Activated effector memory CD4-positive, alpha-beta T cell treated with anti-CD3 and anti-CD28 coated beads, Interleukin-2, amount 50 U/mL, for 16 hours (primary cell): ENCODE results near the gene SLC14A1.
"Not testable (repeated sequence)": the region's sequence is repeated elsewhere in the genome, so short reads cannot be mapped to it uniquely, and the experiment has no call there.

ENCODE experiments used
- DNase-seq: peaks from one replicate; pipeline ENCODE4 v3.0.0-alpha.2; 2020

The SLC14A1 gene

GRCh38 chr18:45724601-45725000 lies 620 bp downstream of the SLC14A1 start:
- DNase-seq, result no peak

GRCh38 chr18:45725336-45725735 lies 1.4 kb downstream of the SLC14A1 start:
- no peak for DNase-seq

- DNase-seq, result no peak
Observed at GRCh38 chr18:45726603-45727002, 2.6 kb downstream of the SLC14A1 start.

GRCh38 chr18:45727068-45727467 lies 3.1 kb downstream of the SLC14A1 start:
- no peak for DNase-seq

GRCh38 chr18:45728336-45729010 lies 4.5 kb downstream of the SLC14A1 start:
- DNase-seq, result no peak

- no peak for DNase-seq
Observed at GRCh38 chr18:45730832-45731575, 7.0 kb downstream of the SLC14A1 start.

GRCh38 chr18:45731716-45732115 lies 7.7 kb downstream of the SLC14A1 start:
- DNase-seq, result no peak

- no peak for DNase-seq
Observed at GRCh38 chr18:45733535-45733934, 9.6 kb downstream of the SLC14A1 start.

GRCh38 chr18:45734505-45734904 lies 10.5 kb downstream of the SLC14A1 start:
- no peak for DNase-seq

- no peak for DNase-seq
Observed at GRCh38 chr18:45734944-45735343, 11.0 kb downstream of the SLC14A1 start.

GRCh38 chr18:45738660-45739059 lies 14.7 kb downstream of the SLC14A1 start:
- no peak for DNase-seq

GRCh38 chr18:45739268-45739667 lies 15.3 kb downstream of the SLC14A1 start:
- DNase-seq, result no peak

GRCh38 chr18:45739848-45740247 lies 15.9 kb downstream of the SLC14A1 start:
- DNase-seq, result no peak

- DNase-seq, result no peak
Observed at GRCh38 chr18:45741056-45741455, 17.1 kb downstream of the SLC14A1 start.

- no peak for DNase-seq
Observed at GRCh38 chr18:45745817-45746461, 22.0 kb downstream of the SLC14A1 start.

- no peak for DNase-seq
Observed at GRCh38 chr18:45748501-45748900, 24.5 kb downstream of the SLC14A1 start.

GRCh38 chr18:45749918-45750689 lies 26.1 kb downstream of the SLC14A1 start:
- DNase-seq, result no peak

- no peak for DNase-seq
Observed at GRCh38 chr18:45751766-45752165, 27.8 kb downstream of the SLC14A1 start.

- no peak for DNase-seq
Observed at GRCh38 chr18:45752681-45753080, 28.7 kb downstream of the SLC14A1 start.

- no peak for DNase-seq
Observed at GRCh38 chr18:45753286-45753685, 29.3 kb downstream of the SLC14A1 start.

- no peak for DNase-seq
Observed at GRCh38 chr18:45755934-45756333, 32.0 kb downstream of the SLC14A1 start.

- DNase-seq, result no peak
Observed at GRCh38 chr18:45757005-45757404, 33.0 kb downstream of the SLC14A1 start.

GRCh38 chr18:45757644-45758043 lies 33.7 kb downstream of the SLC14A1 start:
- not testable (repeated sequence) for DNase-seq
